Bronchial epithelial cell (primary cell): ENCODE data around the gene PPID. TPM values are rescaled to one million over a fixed set of nuclear protein-coding genes. Genes with fewer than 3 reads are reported as not detected.
"Not testable (repeated sequence)": the region's sequence is repeated elsewhere in the genome, so short reads cannot be mapped to it uniquely, and the experiment has no call there.

Experiments used
- DNase-seq: peaks from one replicate; pipeline ENCODE4 v3.0.0-alpha.2; 2010; ENCODE audit warnings: low read depth
- FAIRE-seq: peaks from 2 replicates; lab custom pipeline; 2011; peaks lifted over from hg19 to GRCh38; lab: Jason Lieb, UNC
- H3K27me3 ChIP-seq: 2 replicates; pipeline ENCODE4 v1.5.1; 2011; ENCODE audit warnings: low read length; ENCODE audit not compliant: control insufficient read depth, insufficient read depth
- H3K36me3 ChIP-seq: 2 replicates; pipeline ENCODE4 v1.5.1; 2011; ENCODE audit warnings: low read length; ENCODE audit not compliant: control insufficient read depth, insufficient read depth
- H3K4me3 ChIP-seq: 2 replicates; pipeline ENCODE4 v1.5.1; 2011; ENCODE audit warnings: mild to moderate bottlenecking, low read depth, low read length, control low read depth
- total RNA-seq: library from RNA; depleted of rRNA; stranded (reverse); fragments of >200 nt; gene quantifications from 2 replicates; pipeline ENCODE4 v1.2.1, GENCODE V29; 2014
- TF ChIP-seq, protein P1 (sequence below): IDR thresholded peaks from 2 replicates; pipeline ENCODE4 v1.5.1; 2011; ENCODE audit warnings: mild to moderate bottlenecking, moderate library complexity, low read length, control low read depth, inconsistent platforms; ENCODE audit not compliant: insufficient read depth, severe bottlenecking

The PPID gene
- total RNA-seq, 1 donor from 2014 or later, result 16.3 TPM

DNA sequence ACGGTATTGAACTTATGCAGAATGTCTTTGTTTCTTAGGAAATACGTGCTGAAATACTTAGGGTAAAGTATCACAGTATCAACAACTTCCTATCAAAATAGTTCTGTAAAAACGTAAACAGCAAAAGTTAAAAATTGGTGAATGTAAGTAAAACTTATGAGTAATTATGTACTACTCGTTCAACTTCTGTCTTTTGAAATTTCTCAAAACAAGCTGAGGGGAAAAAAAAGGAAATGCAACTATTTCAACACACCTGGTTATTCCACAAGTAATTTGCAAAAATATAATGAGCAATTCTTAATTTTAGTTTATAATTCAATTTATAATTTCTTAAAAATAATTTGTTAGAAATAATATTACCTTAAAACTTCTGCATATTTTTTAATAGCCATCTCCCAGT, 8.3 kb downstream of the PPID start:
- no peak for DNase-seq
- peaks cover 6% of the 10 kb centered on the region for H3K36me3 ChIP-seq
- H3K4me3 ChIP-seq, result no peak overlapping the region
- TF ChIP-seq, protein P1, sequence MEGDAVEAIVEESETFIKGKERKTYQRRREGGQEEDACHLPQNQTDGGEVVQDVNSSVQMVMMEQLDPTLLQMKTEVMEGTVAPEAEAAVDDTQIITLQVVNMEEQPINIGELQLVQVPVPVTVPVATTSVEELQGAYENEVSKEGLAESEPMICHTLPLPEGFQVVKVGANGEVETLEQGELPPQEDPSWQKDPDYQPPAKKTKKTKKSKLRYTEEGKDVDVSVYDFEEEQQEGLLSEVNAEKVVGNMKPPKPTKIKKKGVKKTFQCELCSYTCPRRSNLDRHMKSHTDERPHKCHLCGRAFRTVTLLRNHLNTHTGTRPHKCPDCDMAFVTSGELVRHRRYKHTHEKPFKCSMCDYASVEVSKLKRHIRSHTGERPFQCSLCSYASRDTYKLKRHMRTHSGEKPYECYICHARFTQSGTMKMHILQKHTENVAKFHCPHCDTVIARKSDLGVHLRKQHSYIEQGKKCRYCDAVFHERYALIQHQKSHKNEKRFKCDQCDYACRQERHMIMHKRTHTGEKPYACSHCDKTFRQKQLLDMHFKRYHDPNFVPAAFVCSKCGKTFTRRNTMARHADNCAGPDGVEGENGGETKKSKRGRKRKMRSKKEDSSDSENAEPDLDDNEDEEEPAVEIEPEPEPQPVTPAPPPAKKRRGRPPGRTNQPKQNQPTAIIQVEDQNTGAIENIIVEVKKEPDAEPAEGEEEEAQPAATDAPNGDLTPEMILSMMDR, result no peak
- no peak for FAIRE-seq
- no peaks in the 10 kb centered on the region for H3K27me3 ChIP-seq

GRCh38 chr4:158712622-158713021, 10.6 kb downstream of the PPID start:
- not testable (repeated sequence) for H3K4me3 ChIP-seq, H3K27me3 ChIP-seq, FAIRE-seq, DNase-seq, H3K36me3 ChIP-seq

- FAIRE-seq, result no peak
Measured at GRCh38 chr4:158710814-158711213, 12.4 kb downstream of the PPID start.

GRCh38 chr4:158704274-158704673, 18.9 kb downstream of the PPID start:
- no peak for DNase-seq
- no peak for FAIRE-seq
- Histone ChIP-seq H3K4me3 (no peak overlapping the region), H3K36me3 (peaks cover 2% of the 10 kb centered on the region), H3K27me3 (no peaks in the 10 kb centered on the region)
- TF ChIP-seq, protein P1, result no peak

More at GRCh38 chr4:158710814-158711213, 12.4 kb downstream of the PPID start:
- TF ChIP-seq, protein P1, result no peak
- no peak for DNase-seq
- H3K4me3 ChIP-seq, result no peak overlapping the region
- H3K27me3 ChIP-seq, result no peaks in the 10 kb centered on the region
- H3K36me3 ChIP-seq, result peaks cover 2% of the 10 kb centered on the region

DNA sequence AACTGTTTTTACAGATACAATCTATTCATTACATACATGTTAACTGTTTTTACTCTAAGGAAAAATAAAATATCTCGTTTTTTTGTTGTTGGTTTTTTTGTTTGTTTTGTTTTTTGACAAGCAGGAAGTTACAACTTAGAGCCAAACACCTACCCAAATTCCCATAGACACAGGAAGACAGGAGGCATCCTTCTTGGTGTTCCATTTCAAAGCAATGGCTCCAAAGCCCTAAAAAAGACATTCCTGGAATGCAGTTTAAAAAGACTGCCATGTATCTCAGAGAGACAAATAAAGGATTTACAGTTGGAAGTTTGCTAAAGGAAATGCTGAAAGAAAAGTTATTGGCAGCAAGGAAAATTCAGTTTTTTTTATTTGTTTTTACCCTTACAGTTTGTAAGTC, 34.4 kb downstream of the PPID start:
- Histone ChIP-seq H3K27me3 (no peaks in the 10 kb centered on the region), H3K4me3 (no peak overlapping the region), H3K36me3 (no peaks in the 10 kb centered on the region)
- FAIRE-seq (no peak), DNase-seq (no peak)
- TF ChIP-seq, protein P1, result no peak

- H3K4me3 ChIP-seq, result no peak overlapping the region
- no peak for DNase-seq
- H3K27me3 ChIP-seq, result no peaks in the 10 kb centered on the region
- TF ChIP-seq, protein P1, result no peak
- FAIRE-seq, result no peak
- H3K36me3 ChIP-seq, result no peaks in the 10 kb centered on the region
Measured at GRCh38 chr4:158682066-158682465, 41.1 kb downstream of the PPID start.
